GM21526 (cell line): ENCODE results near the gene NFKBIZ.

Experiments used
- ATAC-seq: cut with Tn5 transposase; IDR thresholded peaks from one replicate; pipeline ENCODE4 v1.9.1; 2021; ENCODE audit warnings: moderate library complexity; ENCODE audit not compliant: unreplicated experiment, low FRiP score

Gene NFKBIZ

GRCh38 chr3:101825904-101826445 is 23.3 kb upstream of the NFKBIZ start:
- ATAC-seq = no peak

- ATAC-seq = peak; percentile 89
Observed at GRCh38 chr3:101827211-101828174, 21.8 kb upstream of the NFKBIZ start.

- ATAC-seq = no peak
Observed at GRCh38 chr3:101828276-101828675, 21.0 kb upstream of the NFKBIZ start.

GRCh38 chr3:101828691-101829436 is 20.4 kb upstream of the NFKBIZ start:
- peak; percentile 45 for ATAC-seq

GRCh38 chr3:101829437-101829830 is 19.9 kb upstream of the NFKBIZ start:
- no peak for ATAC-seq

GRCh38 chr3:101829874-101830273 is 19.4 kb upstream of the NFKBIZ start:
- no peak for ATAC-seq

- ATAC-seq = no peak
Observed at GRCh38 chr3:101833446-101833974, 15.8 kb upstream of the NFKBIZ start.

GRCh38 chr3:101835676-101836075 is 13.6 kb upstream of the NFKBIZ start:
- ATAC-seq = no peak

- ATAC-seq = no peak
Observed at GRCh38 chr3:101836160-101836559, 13.2 kb upstream of the NFKBIZ start.

GRCh38 chr3:101836652-101837598 is 12.4 kb upstream of the NFKBIZ start:
- ATAC-seq = no peak

- ATAC-seq = no peak
Observed at GRCh38 chr3:101838691-101839090, 10.6 kb upstream of the NFKBIZ start.

GRCh38 chr3:101840066-101840465 is 9.2 kb upstream of the NFKBIZ start:
- ATAC-seq = no peak

GRCh38 chr3:101842245-101842934 is 6.9 kb upstream of the NFKBIZ start:
- ATAC-seq = no peak

GRCh38 chr3:101842935-101843330 is 6.4 kb upstream of the NFKBIZ start:
- ATAC-seq = no peak

- no peak for ATAC-seq
Observed at GRCh38 chr3:101845425-101845824, 3.9 kb upstream of the NFKBIZ start.

- ATAC-seq = no peak
Observed at GRCh38 chr3:101846709-101847108, 2.6 kb upstream of the NFKBIZ start.

- no peak for ATAC-seq
Observed at GRCh38 chr3:101847328-101847727, 2.0 kb upstream of the NFKBIZ start.

GRCh38 chr3:101848326-101848725 is 988 bp upstream of the NFKBIZ start:
- ATAC-seq = no peak

- peak; percentile 28 for ATAC-seq
Observed at GRCh38 chr3:101849714-101850245, 466 bp downstream of the NFKBIZ start.
